Measurements from ENCODE around the gene YLPM1.

YLPM1 gene

GRCh38 chr14:74821267-74821915 is 58.3 kb downstream of the YLPM1 start:
- ChIA-PET CTCF (interaction anchor here (3.0 kb wide), 1 partner anchor 40 kb away, joined by 9 read pairs; no protein-coding TSS in a partner anchor), POLR2A (no interaction called here)
- TF ChIP-seq CTCF (IDR thresholded peaks at IDR 0.05; ENCODE audit: control extremely low read depth, extremely low read depth, low read depth, missing control alignments): no peak
- no peak for DNase-seq (ENCODE audit: extremely low spot score)

DNA sequence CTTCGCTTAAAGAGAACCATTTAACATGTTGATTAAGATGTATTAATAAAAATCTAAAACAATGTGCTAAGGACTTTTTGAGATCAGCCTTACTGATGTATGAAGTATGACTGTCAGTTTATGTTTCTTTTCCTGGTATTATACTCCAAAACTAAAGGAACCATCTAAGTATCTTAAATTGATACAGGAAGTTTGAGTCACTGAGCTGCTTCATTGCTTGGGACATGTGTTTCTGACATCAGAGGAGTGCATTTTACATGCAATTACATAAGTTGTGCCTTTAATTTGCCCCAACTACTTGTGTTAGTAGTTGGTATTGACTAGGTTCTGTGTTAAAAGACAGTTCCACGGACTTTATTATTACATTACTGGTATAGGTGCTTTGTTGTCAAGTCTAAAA is 61.9 kb downstream of the YLPM1 start:
- TF ChIP-seq CTCF (IDR thresholded peaks at IDR 0.05; ENCODE audit: control extremely low read depth, extremely low read depth, low read depth, missing control alignments): no peak
- ChIA-PET CTCF (no interaction called here), POLR2A (no interaction called here)
- DNase-seq (ENCODE audit: extremely low spot score): no peak

DNA sequence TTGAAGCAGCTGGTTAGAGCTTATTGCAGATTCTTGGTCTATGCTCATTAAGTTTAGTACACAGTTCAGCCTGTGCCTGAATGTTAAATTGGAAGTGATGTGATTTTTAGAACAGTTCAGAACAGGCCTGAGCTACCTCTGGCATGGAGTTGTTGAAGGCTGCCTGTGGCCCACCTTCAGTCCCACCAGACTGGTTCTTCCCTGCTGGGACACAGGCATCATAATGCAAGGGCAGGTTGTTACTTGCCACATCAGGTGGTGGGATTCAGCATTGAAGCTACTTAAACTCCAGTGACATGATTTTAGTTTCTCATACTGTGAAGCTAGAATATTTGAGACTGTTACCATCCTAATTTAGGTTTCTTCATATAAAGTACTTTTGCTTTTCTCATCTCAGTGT is 63.5 kb downstream of the YLPM1 start:
- CTCF ChIA-PET: interaction anchor here (1.2 kb wide), 1 partner anchor 38 kb away, joined by 3 read pairs; no protein-coding TSS in a partner anchor
- no peak for TF ChIP-seq CTCF (IDR thresholded peaks at IDR 0.05; ENCODE audit: control extremely low read depth, extremely low read depth, low read depth, missing control alignments)
- no peak for DNase-seq (ENCODE audit: extremely low spot score)
- POLR2A ChIA-PET: no interaction called here

DNA sequence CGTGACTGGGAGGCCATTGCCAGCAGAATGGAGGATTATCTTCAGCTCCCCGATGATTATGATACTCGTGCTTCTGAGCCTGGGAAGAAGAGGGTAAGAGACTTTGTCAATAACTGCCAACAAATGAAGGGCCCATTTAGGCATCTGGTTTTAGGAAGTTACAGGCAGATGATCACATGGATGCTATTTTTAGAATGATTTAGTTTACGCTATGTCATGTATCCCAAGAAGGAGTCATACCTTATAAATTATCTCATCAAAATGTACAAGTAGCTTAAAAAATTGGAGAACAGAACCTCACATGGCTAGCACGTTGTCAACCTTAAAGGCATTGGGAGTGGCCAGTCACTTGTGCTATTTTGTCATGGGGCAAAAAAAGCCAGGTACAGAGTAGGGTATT is 66.1 kb downstream of the YLPM1 start:
- no peak for DNase-seq (ENCODE audit: extremely low spot score)
- POLR2A ChIA-PET: no interaction called here
- CTCF ChIA-PET: interaction anchor here (1.2 kb wide), 1 partner anchor 25 kb away, joined by 3 read pairs; no protein-coding TSS in a partner anchor
- no peak for TF ChIP-seq CTCF (IDR thresholded peaks at IDR 0.05; ENCODE audit: control extremely low read depth, extremely low read depth, low read depth, missing control alignments)

- TF ChIP-seq CTCF (IDR thresholded peaks at IDR 0.05; ENCODE audit: control extremely low read depth, extremely low read depth, low read depth, missing control alignments): no peak
- DNase-seq (ENCODE audit: extremely low spot score): no peak
- POLR2A ChIA-PET: no interaction called here
- CTCF ChIA-PET: no interaction called here
Measured at GRCh38 chr14:74832849-74833248, 69.7 kb downstream of the YLPM1 start.

DNA sequence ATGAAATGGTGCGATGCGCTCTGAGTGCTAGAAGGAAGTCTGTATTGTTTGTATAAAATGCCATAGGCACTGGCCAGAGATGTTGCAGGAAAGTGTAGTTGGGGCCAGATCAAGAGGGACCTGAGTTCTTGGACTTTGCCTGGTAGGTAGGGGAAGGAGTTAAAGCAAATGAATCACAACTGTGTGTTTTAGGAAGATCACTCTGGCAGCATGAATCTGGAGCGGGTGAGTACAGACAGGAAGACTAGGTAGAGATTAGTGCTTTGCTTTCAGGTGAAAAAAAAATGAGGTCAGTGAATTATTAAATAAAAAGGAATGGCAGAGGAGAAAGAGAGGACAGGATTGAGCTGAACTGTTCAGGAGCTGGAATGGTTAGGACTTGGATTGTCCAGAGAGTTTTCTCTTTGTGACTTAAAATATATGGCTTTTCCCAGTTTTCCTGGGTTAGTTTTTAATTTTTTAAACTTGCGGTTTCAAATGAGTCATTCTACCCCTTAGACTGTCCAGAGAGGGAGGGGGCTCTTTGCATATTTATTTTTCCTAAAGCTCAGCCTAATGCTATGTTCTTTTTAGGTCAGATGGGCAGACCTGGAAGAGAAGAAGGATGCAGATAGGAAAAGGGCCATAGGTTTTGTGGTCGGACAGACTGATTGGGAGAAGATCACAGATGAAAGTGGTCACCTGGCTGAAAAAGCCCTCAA is 71.7 kb downstream of the YLPM1 start:
- no peak for TF ChIP-seq CTCF (IDR thresholded peaks at IDR 0.05; ENCODE audit: control extremely low read depth, extremely low read depth, low read depth, missing control alignments)
- no peak for DNase-seq (ENCODE audit: extremely low spot score)
- ChIA-PET CTCF (interaction anchor here (1.4 to 2.1 kb wide), 2 partner anchors 11 to 71 kb away, joined by 8 to 9 read pairs; no protein-coding TSS in a partner anchor), POLR2A (no interaction called here)

Measured in GM10248 (cell line).